ENCODE data around the gene MAD1L1. TPM values are rescaled to one million over a fixed set of nuclear protein-coding genes. Genes with fewer than 3 reads are reported as not detected.

Gene MAD1L1
- total RNA-seq, 1 experiment from 2014 or later, result 38.5 TPM

- Histone ChIP-seq H3K4me3 (replicated peaks in 1 of 2; ENCODE audit: low read depth in 1 of 2, low read length in 2 of 2) (no peak overlapping the region), H3K27me3 (ENCODE audit: insufficient read depth, low read length) (no peaks in the 10 kb centered on the region), H3K9me2 (ENCODE audit: insufficient read depth) (no peaks in the 10 kb centered on the region), H3K9ac (ENCODE audit: low read length) (no peak overlapping the region), H3K36me3 (ENCODE audit: control insufficient read depth in 1 of 2, insufficient read depth in 2 of 2, low read length in 2 of 2) (peaks cover 3 to 28% of the 10 kb centered on the region in 2 experiments), H3K27ac (ENCODE audit: low read depth, low read length) (no peak overlapping the region), H3K79me2 (ENCODE audit: insufficient read depth, low read length) (peaks cover 8% of the 10 kb centered on the region), H3K4me2 (ENCODE audit: low read length) (no peak overlapping the region), H4K20me1 (ENCODE audit: insufficient read depth) (no peaks in the 10 kb centered on the region), H3K4me1 (ENCODE audit: control insufficient read depth in 1 of 2, insufficient read depth in 2 of 2, low read length in 2 of 2) (no peaks in the 10 kb centered on the region), H2AFZ (ENCODE audit: low read depth, low read length, poor library complexity, severe bottlenecking) (no peak overlapping the region), H3K9me3 (ENCODE audit: control insufficient read depth in 1 of 2, insufficient read depth in 1 of 2, low read depth in 1 of 2, low read length in 2 of 2) (peaks cover 0 to 11% of the 10 kb centered on the region in 2 experiments; a peak in 2 of 4 replicates)
- ChIA-PET CTCF (no interaction called here), RAD21 (ENCODE audit: low non-redundant PET in 1 of 2, low total read pairs in 2 of 2, uncharacterized antibody in 2 of 2, unreplicated experiment in 2 of 2) (no interaction called here), POLR2A (no interaction called here)
- no TSS peak for BruUV-seq (replicated peaks)
- no peak for TF ChIP-seq POLR2A (IDR thresholded peaks at IDR 0.05; ENCODE audit: borderline replicate concordance, extremely low read depth, insufficient read depth, insufficient read length)
- TF ChIP-seq YY1 (IDR thresholded peaks at IDR 0.05; ENCODE audit: extremely low read depth, insufficient replicate concordance, low read depth, low read length), result no peak
- TF ChIP-seq ZNF274 (IDR thresholded peaks at IDR 0.05; ENCODE audit: low read depth, low read length), result no peak
- no peak for TF ChIP-seq SRF (IDR thresholded peaks at IDR 0.05; ENCODE audit: low read depth)
- no peak for TF ChIP-seq ZFX (IDR thresholded peaks at IDR 0.05)
- no peak for TF ChIP-seq CTCF (IDR thresholded peaks at IDR 0.05 in 2 of 3, conservative IDR thresholded peaks at IDR 0.05 in 1 of 3; ENCODE audit: borderline replicate concordance in 1 of 3, insufficient read depth in 1 of 3, low read depth in 2 of 3, low read length in 2 of 3)
- no peak for TF ChIP-seq EGR1 (IDR thresholded peaks at IDR 0.05; ENCODE audit: low read depth)
- TF ChIP-seq MAX (IDR thresholded peaks at IDR 0.05), result no peak
- no peak for TF ChIP-seq REST (IDR thresholded peaks at IDR 0.05; ENCODE audit: low read depth)
- no peak for TF ChIP-seq CEBPB (IDR thresholded peaks at IDR 0.05; ENCODE audit: low read depth)
- no peak for TF ChIP-seq EZH2phosphoT487 (IDR thresholded peaks at IDR 0.05; ENCODE audit: borderline replicate concordance)
- TF ChIP-seq SP1 (IDR thresholded peaks at IDR 0.05; ENCODE audit: low read depth), result no peak
- TF ChIP-seq POLR2AphosphoS5 (IDR thresholded peaks at IDR 0.05; ENCODE audit: low read depth, low read length), result no peak
- no peak for TF ChIP-seq CBX3 (IDR thresholded peaks at IDR 0.05; ENCODE audit: low read depth)
- TF ChIP-seq RAD21 (IDR thresholded peaks at IDR 0.05; ENCODE audit: low read depth), result no peak
- TF ChIP-seq JUND (IDR thresholded peaks at IDR 0.05), result no peak
- TF ChIP-seq ATF3 (IDR thresholded peaks at IDR 0.05), result no peak
- no peak for TF ChIP-seq ZBTB33 (IDR thresholded peaks at IDR 0.05; ENCODE audit: extremely low read depth, insufficient replicate concordance, low read length)
- ATAC-seq, result no peak
- no peak for DNase-seq (ENCODE audit: low read depth, low spot score)
- intact Hi-C loops (cut with micrococcal nuclease), result no loop called here
Measured at GRCh38 chr7:2198206-2198605, 34.5 kb downstream of the MAD1L1 start.
